ENCODE results near the gene DUSP5. TPM values are rescaled to one million over a fixed set of nuclear protein-coding genes. Genes with fewer than 3 reads are reported as not detected.

The DUSP5 gene
- total RNA-seq, 2 experiments from 2014 or later, result 64.3 to 66.2 TPM

DNA sequence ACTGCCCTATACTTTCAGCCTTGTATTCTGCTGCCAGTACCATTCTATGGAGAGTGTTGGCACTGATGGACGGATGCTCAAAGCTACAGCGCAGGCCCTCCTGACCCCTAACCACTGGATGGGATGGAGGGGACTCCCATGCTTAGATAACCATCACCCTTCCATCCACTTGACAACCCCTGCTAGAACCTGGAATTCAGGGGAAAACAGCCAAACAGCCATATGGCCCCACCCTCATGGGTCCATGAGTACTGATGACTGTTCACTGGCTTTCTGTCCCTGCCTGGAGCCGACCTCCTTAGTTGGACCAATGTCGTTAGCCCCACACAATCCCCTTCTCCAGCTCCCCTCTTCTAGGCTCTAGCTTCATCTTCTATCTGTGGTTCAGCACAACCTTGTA is 16.2 kb downstream of the DUSP5 start:
- Histone ChIP-seq H3K27me3 (ENCODE audit: control insufficient read depth in 1 of 2, insufficient read depth in 2 of 2, low read length in 2 of 2) (no peaks in the 10 kb centered on the region), H3K27ac (ENCODE audit: low read depth in 1 of 2, low read length in 2 of 2) (no peak overlapping the region), H3K4me3 (ENCODE audit: low read length) (no peak overlapping the region), H3K9me3 (ENCODE audit: control insufficient read depth in 1 of 2, insufficient read depth in 1 of 2, low read length in 2 of 2) (no peaks in the 10 kb centered on the region), H3K36me3 (ENCODE audit: insufficient read depth, low read length) (peaks cover 48% of the 10 kb centered on the region), H3K4me1 (ENCODE audit: insufficient read depth, low read length) (no peaks in the 10 kb centered on the region)
- no peak overlapping the region for H3K27ac Mint-ChIP-seq
- H3K27me3 Mint-ChIP-seq, result no peaks in the 10 kb centered on the region
- peaks cover 27% of the 10 kb centered on the region for H3K36me3 Mint-ChIP-seq (ENCODE audit: low read depth)
- no peak overlapping the region for H3K4me3 Mint-ChIP-seq
- POLR2A ChIA-PET, result no interaction called here
- ATAC-seq (ENCODE audit: poor library complexity), result no peak
- no peak for TF ChIP-seq CTCF (IDR thresholded peaks at IDR 0.05)
- CTCF ChIA-PET, result no interaction called here
- DNase-seq, result no peak
- H3K9me3 Mint-ChIP-seq, result no peaks in the 10 kb centered on the region
- H3K4me1 Mint-ChIP-seq (ENCODE audit: low read depth), result no peaks in the 10 kb centered on the region
- intact Hi-C loops (cut with DNase I, micrococcal nuclease), result no loop called here

- no peak for DNase-seq
- H3K27me3 Mint-ChIP-seq, result no peaks in the 10 kb centered on the region
- H3K36me3 ChIP-seq (ENCODE audit: insufficient read depth, low read length), result peaks cover 39% of the 10 kb centered on the region
- H3K4me1 ChIP-seq (ENCODE audit: insufficient read depth, low read length), result no peaks in the 10 kb centered on the region
- ChIA-PET POLR2A (no interaction called here), CTCF (no interaction called here)
- H3K9me3 Mint-ChIP-seq, result no peaks in the 10 kb centered on the region
- H3K4me3 ChIP-seq (ENCODE audit: low read length), result no peak overlapping the region
- no peaks in the 10 kb centered on the region for H3K9me3 ChIP-seq (ENCODE audit: control insufficient read depth in 1 of 2, insufficient read depth in 1 of 2, low read length in 2 of 2)
- H3K27me3 ChIP-seq (ENCODE audit: control insufficient read depth in 1 of 2, insufficient read depth in 2 of 2, low read length in 2 of 2), result no peaks in the 10 kb centered on the region
- intact Hi-C loops (cut with DNase I, micrococcal nuclease), result no loop called here
- no peak for TF ChIP-seq CTCF (IDR thresholded peaks at IDR 0.05)
- peaks cover 22% of the 10 kb centered on the region for H3K36me3 Mint-ChIP-seq (ENCODE audit: low read depth)
- no peak for ATAC-seq (ENCODE audit: poor library complexity)
- H3K4me3 Mint-ChIP-seq, result no peak overlapping the region
- no peak overlapping the region for H3K27ac ChIP-seq (ENCODE audit: low read depth in 1 of 2, low read length in 2 of 2)
- no peaks in the 10 kb centered on the region for H3K4me1 Mint-ChIP-seq (ENCODE audit: low read depth)
- no peak overlapping the region for H3K27ac Mint-ChIP-seq
Measured at GRCh38 chr10:110514848-110515247, 17.1 kb downstream of the DUSP5 start.

- Mint-ChIP-seq H3K27ac (no peak overlapping the region), H3K36me3 (ENCODE audit: low read depth) (peaks cover 5% of the 10 kb centered on the region), H3K4me1 (ENCODE audit: low read depth) (peaks cover 1% of the 10 kb centered on the region), H3K27me3 (no peaks in the 10 kb centered on the region), H3K9me3 (no peaks in the 10 kb centered on the region), H3K4me3 (no peak overlapping the region)
- intact Hi-C loops (cut with DNase I, micrococcal nuclease), result no loop called here
- Histone ChIP-seq H3K4me3 (ENCODE audit: low read length) (no peak overlapping the region), H3K4me1 (ENCODE audit: insufficient read depth, low read length) (no peaks in the 10 kb centered on the region), H3K27ac (ENCODE audit: low read depth in 1 of 2, low read length in 2 of 2) (no peak overlapping the region), H3K36me3 (ENCODE audit: insufficient read depth, low read length) (peaks cover 19% of the 10 kb centered on the region), H3K9me3 (ENCODE audit: control insufficient read depth in 1 of 2, insufficient read depth in 1 of 2, low read length in 2 of 2) (no peaks in the 10 kb centered on the region), H3K27me3 (ENCODE audit: control insufficient read depth in 1 of 2, insufficient read depth in 2 of 2, low read length in 2 of 2) (no peaks in the 10 kb centered on the region)
- ATAC-seq (ENCODE audit: poor library complexity) (no peak), DNase-seq (no peak)
- ChIA-PET POLR2A (no interaction called here), CTCF (no interaction called here)
- TF ChIP-seq CTCF (IDR thresholded peaks at IDR 0.05), result no peak
Measured at GRCh38 chr10:110516815-110517492, 19.2 kb downstream of the DUSP5 start.
